HG03571 (cell line): ENCODE data around the gene NTN1.

Experiments
- ATAC-seq: cut with Tn5 transposase; IDR thresholded peaks from one replicate; pipeline ENCODE4 v1.9.1; 2021; ENCODE audit not compliant: unreplicated experiment

NTN1 gene

GRCh38 chr17:9004961-9005285 is 16.4 kb upstream of the NTN1 start:
- no peak for ATAC-seq

GRCh38 chr17:9006175-9006767 is 15.0 kb upstream of the NTN1 start:
- no peak for ATAC-seq

GRCh38 chr17:9007052-9007714 is 14.1 kb upstream of the NTN1 start:
- no peak for ATAC-seq

GRCh38 chr17:9009096-9009495 is 12.2 kb upstream of the NTN1 start:
- no peak for ATAC-seq

- ATAC-seq, result no peak
These were observed 11.6 kb upstream of the NTN1 start for GRCh38 chr17:9009737-9010136.

GRCh38 chr17:9011001-9011400 is 10.3 kb upstream of the NTN1 start:
- no peak for ATAC-seq

- ATAC-seq, result no peak
These were observed 4.3 kb upstream of the NTN1 start for GRCh38 chr17:9016941-9017552.

GRCh38 chr17:9018726-9019125 is 2.6 kb upstream of the NTN1 start:
- no peak for ATAC-seq

- ATAC-seq, result no peak
These were observed 1.1 kb upstream of the NTN1 start for GRCh38 chr17:9020096-9020823.

- ATAC-seq, result no peak
These were observed 519 bp upstream of the NTN1 start for GRCh38 chr17:9020824-9021157.

- ATAC-seq, result no peak
These were observed 772 bp downstream of the NTN1 start for GRCh38 chr17:9021992-9022572.

GRCh38 chr17:9022573-9023391 is 1.5 kb downstream of the NTN1 start:
- no peak for ATAC-seq

- ATAC-seq, result no peak
These were observed 2.3 kb downstream of the NTN1 start for GRCh38 chr17:9023392-9024218.

- ATAC-seq, result no peak
These were observed 3.2 kb downstream of the NTN1 start for GRCh38 chr17:9024497-9024896.

- no peak for ATAC-seq
These were observed 5.4 kb downstream of the NTN1 start for GRCh38 chr17:9026741-9027140.

GRCh38 chr17:9028202-9028987 is 7.1 kb downstream of the NTN1 start:
- ATAC-seq, result no peak

GRCh38 chr17:9028988-9029570 is 7.8 kb downstream of the NTN1 start:
- ATAC-seq, result no peak

GRCh38 chr17:9032151-9032550 is 10.8 kb downstream of the NTN1 start:
- ATAC-seq, result no peak

- ATAC-seq, result no peak
These were observed 11.3 kb downstream of the NTN1 start for GRCh38 chr17:9032583-9032982.
